Measurements from ENCODE around the gene NACC2.
A peak's percentile ranks its signal among the peaks of the same experiment; 100 is the strongest.

The NACC2 gene

DNA sequence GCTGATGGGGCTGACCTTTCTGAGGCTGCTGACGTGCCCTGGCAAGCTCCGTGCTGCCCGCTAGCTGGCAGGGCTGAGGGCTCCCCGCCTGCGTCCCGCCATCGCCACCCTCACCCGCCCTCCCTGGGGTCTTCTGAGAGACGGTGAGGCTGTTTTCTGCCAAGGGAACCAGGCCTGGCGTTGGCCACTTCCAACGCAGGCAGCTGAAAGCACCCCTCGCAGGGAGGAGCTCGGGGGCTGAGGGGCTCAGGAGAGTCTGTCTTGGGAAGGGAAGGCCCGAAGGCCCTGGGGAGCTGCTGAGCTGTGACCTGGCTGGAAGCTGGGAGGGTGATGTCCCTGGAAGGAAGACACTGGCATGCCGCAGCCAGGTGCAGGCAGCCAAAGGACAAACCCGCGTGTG, 33.3 kb upstream of the NACC2 start:
- DNase-seq, result no peak

DNA sequence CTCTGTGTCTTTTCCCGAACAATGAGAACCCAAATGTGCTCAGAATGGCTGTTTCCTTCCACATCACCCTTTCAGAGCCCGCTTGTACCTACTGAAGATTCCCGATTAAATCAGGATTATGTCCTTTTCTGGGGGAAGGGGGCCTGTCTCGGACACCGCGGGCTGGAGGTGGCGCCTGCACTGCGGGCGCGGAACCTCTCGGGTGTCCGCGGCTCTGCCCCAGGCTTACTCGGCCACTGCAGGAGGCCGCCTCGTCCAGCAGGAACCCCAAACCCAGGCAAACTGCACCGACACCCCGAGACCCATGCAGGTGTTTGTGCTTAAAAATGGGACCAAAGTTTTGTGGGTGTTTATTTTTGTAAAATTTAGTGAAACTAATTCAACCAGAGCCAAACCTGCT, 32.2 kb upstream of the NACC2 start:
- DNase-seq, result no peak

DNA sequence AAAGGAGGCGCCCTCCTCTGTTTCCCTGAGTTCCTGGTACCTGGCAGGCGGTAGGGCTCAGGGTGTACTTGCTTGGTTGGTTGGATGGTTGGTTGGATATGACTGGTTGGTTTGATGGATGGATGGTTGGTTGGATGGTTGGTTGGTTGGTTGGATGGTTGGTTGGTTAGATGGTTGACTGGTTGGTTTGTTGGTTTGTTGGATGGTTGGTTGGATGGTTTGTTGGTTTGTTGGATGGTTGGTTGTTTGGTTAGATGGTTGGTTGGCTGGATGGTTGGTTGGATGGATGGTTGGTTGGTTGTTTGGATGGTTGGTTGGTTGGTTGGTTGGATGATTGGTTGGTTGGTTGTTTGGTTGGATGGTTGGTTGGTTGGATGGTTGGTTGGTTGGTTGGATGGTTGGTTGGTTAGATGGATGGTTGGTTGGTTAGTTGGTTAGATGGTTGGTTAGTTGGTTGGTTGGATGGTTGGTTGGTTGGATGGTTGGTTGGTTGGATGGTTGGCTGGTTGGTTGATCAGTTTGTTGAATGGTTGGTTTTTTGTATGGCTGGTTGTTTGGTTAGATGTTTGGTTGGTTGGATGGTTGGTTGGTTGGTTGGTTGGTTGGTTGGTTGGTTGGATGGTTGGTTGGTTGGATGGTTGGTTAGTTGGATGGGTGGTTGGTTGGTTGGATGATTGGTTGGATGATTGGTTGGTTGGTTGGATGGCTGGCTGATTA, 30.0 kb upstream of the NACC2 start:
- no peak for DNase-seq

- DNase-seq, result peak; percentile 33
Observed at GRCh38 chr9:136122425-136123383, 27.6 kb upstream of the NACC2 start.

DNA sequence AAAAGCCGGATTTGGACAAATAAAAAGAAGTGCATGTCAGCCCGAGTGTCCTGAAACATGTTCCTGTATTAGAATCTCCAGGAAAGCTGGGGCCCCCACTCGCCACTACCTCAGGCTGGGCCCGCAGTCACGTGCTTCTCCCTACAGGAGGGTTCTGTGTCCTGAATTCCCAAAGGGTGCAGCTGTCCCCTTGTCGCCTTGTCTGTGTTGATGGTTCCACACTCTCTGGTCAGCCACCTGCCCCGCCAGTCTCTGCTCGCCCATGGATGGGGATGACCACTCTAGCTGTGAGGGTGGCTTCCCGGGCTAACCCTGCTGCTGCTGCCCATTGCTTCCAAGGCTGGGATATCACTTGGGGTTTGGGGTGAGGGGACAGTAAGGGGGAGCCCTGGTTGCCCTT, 26.7 kb upstream of the NACC2 start:
- no peak for DNase-seq

DNA sequence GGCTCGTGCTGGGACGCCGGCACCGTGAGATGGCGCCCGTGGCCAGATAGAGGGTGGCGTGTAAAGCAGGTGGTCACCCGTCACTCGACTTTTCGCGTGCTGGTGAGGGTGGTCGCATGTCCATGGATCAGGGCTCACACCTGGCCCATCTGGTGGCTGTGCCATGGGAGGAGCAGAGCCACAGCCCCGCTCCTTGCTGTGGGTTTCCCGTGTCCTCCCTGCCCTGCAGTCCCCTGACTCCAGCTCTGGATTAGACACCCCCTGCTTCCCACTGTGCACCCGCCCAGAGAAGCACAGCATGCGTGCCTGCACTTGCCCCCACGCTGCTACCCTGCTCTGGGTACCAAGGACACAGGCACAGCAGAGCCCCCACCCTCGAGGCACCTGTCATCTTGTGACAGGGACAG, 25.4 kb upstream of the NACC2 start:
- DNase-seq, result no peak

- no peak for DNase-seq
Observed at GRCh38 chr9:136119883-136120393, 24.8 kb upstream of the NACC2 start.

DNA sequence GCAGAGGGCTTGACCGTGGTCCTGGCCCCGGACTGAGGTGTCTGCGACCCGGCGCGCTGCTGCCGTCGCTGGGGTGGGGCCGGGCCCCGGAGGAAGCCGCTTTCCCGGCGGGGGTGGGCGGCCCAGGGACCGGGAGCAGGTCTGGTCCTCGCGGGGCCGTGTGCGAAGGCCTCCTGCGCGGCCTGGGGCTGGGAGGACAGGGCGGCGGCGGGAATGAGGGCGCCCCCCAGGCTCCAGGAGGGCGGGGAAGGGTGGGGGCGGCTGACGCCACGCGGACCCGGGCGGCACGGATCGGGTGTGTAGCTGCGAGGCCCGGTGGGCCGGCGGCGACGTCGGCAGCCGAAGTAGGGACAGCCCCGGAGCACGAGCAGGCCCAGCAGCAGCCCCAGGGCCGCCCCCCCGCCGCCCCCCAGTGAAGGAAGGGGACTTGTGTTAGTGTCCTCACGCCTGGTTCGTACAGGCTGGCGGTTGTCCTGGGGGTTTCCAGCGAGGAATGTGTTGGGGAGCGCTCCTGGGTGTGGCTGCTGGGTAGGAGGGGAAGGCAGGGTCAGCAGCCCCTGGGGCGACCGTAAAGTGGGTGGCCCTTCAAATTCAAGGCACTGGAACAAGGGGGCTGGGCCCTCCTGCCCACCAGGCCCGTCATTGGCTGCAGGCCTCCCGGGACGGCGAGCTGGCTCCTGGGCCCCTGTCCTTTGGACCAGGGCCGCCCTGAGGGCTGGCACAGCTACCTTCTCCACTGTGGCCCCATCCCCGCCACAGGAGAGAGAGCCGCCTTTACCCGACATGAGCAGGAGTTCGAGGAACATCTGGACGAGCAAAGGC, 24.2 kb upstream of the NACC2 start:
- DNase-seq, result no peak

- peak; percentile 87 for DNase-seq
Observed at GRCh38 chr9:136118320-136119060, 23.4 kb upstream of the NACC2 start, which contains the start of gene TMEM250. Gene TMEM250 (minus strand): TSS chr9:136118875. CDS start chr9:136116900, 1,975 bp downstream.

DNA sequence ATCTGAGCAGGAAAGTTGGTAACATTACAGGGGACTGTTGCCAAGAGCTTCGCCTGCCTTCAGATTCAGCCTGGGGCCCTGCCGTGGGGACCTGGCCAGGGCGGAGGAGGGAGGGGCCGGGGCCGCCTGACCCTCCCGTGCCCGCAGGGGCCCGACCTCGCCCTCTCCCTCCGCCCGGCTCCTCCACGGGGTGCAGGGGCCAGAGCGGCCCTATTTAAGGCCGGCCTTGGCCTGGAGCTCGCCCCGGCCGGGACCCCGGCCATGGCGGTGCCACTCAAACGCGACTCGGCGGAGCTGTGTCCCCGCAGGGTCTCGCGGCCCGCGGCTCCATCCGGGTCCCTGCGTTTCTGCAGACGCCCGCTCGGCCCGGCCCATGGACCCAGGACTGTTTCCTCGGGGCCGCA, 22.8 kb upstream of the NACC2 start:
- DNase-seq, result no peak

DNA sequence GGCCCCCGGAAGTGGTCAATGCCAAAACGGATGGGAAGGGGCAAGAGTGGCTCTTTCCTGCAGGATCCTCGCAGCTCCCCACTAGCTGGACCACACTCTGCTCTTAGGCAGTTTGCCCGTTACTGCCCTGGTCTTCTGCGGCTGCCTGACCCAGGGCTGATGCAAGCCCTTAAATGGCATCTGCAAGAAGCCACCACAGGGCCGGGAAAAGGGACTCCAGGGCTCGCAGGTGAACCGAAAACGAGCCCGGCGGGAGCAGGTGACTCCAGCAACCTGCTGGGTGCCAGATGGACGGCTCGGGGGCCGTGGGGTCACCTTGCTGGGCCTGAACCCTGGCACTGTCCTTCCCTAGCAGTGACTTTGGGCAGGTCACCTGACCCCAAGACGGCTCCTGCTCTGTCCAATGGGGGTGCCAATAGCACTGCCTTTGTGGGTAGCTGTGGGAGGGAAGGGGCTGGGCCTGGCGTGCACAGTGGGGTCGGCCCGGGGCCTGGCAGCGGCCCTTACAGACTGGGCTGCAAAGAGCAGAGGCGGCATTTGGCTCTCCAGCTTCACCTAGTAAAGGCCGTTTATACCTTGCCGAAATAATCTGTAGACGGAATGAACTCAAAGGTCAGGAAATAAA, 22.3 kb upstream of the NACC2 start:
- no peak for DNase-seq

DNA sequence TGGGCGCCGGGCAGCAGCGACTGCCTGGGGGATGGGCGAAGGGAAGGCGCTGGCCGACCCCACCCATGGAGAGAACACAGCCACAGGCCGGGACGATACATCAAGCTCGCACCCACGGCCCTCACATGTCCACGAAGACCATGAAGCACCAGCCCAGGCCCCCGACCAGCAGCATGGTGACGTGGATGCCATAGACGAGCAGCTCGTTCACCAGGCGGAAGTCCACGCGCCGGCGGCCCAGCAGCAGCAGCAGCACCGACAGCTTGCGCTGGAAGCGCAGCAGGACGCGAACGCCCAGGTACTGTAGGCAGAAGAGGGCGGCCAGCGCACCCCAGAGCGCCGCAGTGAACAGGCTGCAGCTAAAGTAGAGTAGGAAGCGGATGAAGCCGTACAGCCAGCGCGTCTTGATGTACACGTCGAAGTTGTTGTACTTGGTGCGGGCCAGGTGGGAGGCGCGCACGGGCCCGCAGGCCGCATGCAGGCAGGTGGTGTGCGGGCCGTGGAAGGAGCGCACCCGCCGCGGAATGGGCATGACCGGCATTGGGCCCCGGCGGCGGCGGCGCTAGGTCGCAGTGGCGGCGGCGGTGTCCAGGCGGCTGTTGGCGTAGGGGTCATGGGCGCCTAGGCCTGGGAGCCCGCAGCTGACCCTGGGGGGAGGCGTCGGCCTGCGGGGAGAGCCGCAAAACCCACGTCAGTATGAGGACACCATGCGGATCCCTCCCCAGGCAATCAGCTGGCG, 21.4 kb upstream of the NACC2 start:
- DNase-seq, result no peak

DNA sequence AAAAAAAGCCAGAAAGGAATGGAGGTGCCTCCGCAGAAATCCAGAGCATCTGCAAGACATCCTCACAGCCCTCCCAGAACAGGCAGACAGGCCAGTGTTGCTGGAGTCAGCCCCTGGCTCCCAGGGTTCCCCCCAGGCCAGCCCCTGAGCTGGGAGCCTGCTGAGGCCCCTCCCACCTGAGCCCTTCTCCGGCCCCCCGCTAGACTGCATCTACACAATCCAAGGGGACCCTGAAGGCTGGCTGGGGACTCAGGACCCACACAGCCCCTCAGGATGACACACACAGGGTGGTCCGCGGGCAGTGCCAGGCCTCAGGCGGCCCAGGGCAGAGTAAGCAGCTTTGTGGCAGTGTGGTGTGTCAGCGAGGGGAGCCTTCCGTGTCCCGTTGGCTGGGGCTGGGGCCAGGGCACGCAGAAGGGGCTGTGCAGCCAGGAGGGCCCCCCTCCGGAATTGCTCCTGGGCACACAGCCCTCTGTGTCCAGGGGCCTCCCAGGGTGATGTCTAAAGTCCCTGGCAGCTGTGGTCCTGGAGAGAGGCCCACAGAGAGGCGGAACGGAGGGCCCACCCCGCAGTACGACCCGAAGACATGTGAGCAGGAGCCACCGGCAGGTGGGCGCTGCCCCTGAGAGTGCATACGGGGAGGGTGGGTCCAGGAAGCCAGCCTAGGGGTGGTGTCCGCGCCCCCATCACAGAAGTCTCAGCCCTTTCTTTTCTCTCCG, 20.7 kb upstream of the NACC2 start:
- no peak for DNase-seq

DNA sequence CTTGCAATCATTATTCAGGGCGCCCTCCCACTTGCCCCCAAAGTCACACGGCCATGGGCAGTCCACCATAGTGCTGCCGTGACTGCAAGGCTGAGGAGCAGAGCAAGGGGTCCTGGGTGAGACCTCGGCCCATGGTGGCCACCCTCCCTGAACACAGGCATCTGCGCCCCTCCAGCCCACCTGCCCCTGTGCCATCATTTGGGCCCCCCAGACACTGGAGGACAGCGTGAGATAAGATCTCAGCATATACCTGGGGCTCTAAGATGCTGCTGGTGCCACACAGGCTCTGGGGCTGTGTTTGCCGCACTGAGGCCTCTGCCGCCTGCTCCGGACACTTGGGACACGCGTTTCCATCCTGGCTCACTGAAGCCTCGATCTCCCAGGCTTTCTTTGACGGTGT, 20.1 kb upstream of the NACC2 start:
- DNase-seq, result no peak

- no peak for DNase-seq
Observed at GRCh38 chr9:136114610-136115009, 19.5 kb upstream of the NACC2 start.

- no peak for DNase-seq
Observed at GRCh38 chr9:136112541-136112940, 17.5 kb upstream of the NACC2 start.

GRCh38 chr9:136111910-136112309, 16.8 kb upstream of the NACC2 start:
- DNase-seq, result no peak

DNA sequence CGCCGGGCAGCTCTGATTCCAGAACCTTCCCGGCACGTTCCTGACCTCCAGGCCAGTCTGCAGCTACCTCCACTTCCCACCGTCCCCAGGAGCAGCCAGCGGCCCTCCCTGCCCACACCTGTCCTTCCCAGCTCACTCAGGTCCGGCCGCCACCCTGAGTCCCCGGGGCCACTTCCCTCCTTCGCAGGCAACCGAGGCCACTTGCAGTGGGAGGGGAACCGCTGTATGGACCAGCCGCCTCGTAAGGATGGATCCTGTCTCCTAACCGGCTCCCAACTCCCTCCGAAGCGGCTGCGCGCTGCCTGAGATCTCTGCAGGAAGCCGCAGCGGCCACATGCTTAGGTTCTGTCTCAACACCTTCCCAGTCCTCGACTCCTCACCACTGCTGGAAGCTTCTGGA, 16.1 kb upstream of the NACC2 start:
- DNase-seq, result no peak

DNA sequence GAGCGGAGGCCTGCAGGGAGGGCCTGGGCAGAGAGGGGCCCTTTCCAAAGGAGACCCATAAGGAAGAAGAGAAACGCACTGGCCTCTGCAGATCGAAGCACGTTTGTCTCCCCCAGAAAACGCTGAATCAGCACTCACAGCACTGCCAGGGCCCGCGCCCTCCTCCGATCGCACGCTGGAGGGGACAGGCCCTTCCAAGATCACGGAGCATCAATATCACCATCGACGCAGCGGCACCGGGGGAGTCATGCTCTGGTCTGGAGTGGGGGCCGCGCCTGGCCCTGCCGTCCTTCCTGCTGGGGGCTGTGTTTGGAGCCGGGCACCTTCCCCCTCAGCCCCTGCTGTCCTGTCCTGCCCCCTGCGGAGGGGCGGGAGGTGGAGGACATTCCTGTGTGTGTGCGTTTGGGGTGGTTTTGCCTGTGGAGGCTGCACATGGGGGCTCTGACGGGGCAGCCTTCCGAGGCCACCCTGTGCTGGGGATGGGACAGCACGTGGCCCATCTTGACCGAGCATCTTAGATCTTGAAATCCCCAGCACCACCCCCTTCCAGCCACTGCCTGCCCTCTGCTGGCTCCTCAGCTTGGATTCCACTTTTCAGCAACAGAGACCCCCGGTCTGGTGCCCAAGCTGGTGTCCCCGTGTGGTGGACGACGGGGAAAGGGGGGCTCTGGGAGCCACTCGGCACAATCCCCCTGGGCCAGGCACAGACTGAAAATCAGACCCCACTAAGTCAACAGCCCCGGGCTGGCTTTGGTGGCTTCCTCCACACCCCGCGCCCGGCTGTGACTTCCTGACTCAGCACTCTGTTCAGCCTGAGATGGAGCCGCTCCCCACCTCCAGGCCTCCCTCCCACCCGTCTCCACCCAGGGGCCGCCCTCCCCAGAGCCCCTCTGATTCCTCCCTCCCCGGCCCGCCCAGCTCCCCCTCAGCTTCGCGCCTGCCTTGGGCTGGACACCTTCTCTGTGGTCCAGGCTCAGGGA, 15.3 kb upstream of the NACC2 start:
- DNase-seq, result no peak
